HUES48 (cell line): ENCODE measurements around the gene SLC25A22.
A peak's percentile ranks its signal among the peaks of the same experiment; 100 is the strongest.

Experiments
- H3K27ac ChIP-seq: one replicate; pipeline ENCODE4 v1.7.0; 2013; ENCODE audit warnings: low read depth, low read length, inconsistent platforms
- H3K27me3 ChIP-seq: 2 replicates; pipeline ENCODE4 v1.6.1; 2013; ENCODE audit warnings: mild to moderate bottlenecking, low read length; ENCODE audit not compliant: control insufficient read depth, insufficient read depth
- H3K36me3 ChIP-seq: 2 replicates; pipeline ENCODE4 v1.6.1; 2013; ENCODE audit warnings: low read length; ENCODE audit not compliant: control insufficient read depth, insufficient read depth
- H3K4me1 ChIP-seq: 2 replicates; pipeline ENCODE4 v1.6.1; 2013; ENCODE audit warnings: mild to moderate bottlenecking, low read length; ENCODE audit not compliant: control insufficient read depth, insufficient read depth
- H3K4me3 ChIP-seq: 2 replicates; pipeline ENCODE4 v1.5.1; 2013; ENCODE audit warnings: mild to moderate bottlenecking, low read depth, low read length
- H3K9ac ChIP-seq: 2 replicates; pipeline ENCODE4 v1.6.1; 2013; ENCODE audit warnings: mild to moderate bottlenecking, low read depth, low read length, moderate library complexity
- H3K9me3 ChIP-seq: 2 replicates; pipeline ENCODE4 v1.6.1; 2013; ENCODE audit warnings: low read length; ENCODE audit not compliant: control insufficient read depth, insufficient read depth

SLC25A22 gene

DNA sequence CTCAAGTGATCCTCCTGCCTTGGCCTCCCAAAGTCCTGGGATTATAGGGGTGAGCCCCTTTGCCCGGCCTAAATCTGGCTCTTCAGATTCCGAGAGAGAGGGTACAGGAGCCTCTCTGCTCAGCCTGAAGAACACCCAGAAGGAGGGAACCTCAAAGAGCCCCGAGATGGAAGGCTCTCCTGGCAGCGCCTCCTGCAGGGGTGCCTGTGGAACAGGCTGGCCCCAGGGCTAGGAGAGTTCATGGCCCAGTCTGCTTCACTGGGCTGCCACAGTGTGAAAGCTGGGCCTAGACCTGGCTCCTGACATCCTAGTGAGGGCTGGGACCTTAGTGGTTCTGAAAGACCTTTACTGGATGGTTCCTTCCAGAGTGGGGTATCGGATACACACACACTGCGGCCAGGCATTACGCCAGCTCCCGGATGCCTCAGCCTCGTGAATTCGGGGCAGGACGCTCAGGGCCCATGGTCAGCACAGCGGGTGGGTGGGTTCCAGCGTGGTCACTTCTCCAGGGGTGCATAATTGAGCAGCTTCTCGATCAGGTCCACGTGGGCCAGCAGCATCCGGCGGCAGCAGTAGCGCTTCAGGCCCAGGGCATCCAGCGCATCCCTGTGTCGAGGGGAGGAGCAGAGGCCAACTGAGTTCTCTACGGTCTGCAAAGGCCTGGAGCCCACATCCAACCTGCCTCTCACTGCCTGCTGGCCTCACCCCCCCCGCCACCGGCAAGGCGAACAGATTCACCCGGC lies 42.0 kb upstream of the SLC25A22 start:
- peaks cover 47% of the 10 kb centered on the region for H3K36me3 ChIP-seq
- no peak overlapping the region for H3K9ac ChIP-seq
- H3K4me3 ChIP-seq = no peak overlapping the region
- H3K9me3 ChIP-seq = no peaks in the 10 kb centered on the region
- no peaks in the 10 kb centered on the region for H3K27me3 ChIP-seq
- no peak overlapping the region for H3K27ac ChIP-seq
- peaks cover 9% of the 10 kb centered on the region for H3K4me1 ChIP-seq

DNA sequence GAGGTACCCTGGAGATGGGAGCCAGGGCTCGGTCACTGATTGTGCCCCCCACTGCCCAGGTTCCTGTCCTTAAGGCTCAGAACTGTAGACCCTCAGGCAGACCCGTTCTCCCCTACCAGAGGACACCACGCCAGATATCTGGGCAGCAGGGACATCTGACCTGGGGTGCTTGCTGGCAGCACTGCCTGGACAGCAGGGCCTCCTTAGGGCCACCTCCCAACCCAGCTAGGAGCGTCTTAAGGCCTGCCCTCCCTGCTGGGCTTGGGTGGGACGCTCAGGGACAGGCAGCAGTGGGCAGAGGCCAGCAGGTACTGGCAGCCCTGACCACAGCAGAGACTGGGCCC lies 41.2 kb upstream of the SLC25A22 start:
- Histone ChIP-seq H3K4me1 (peaks cover 6% of the 10 kb centered on the region), H3K27me3 (no peaks in the 10 kb centered on the region), H3K9ac (no peak overlapping the region), H3K9me3 (no peaks in the 10 kb centered on the region), H3K4me3 (no peak overlapping the region), H3K36me3 (peaks cover 47% of the 10 kb centered on the region), H3K27ac (no peak overlapping the region)

GRCh38 chr11:838441-839279 lies 40.6 kb upstream of the SLC25A22 start:
- Histone ChIP-seq H3K27ac (peak overlapping the region; percentile 12), H3K4me3 (no peak overlapping the region), H3K36me3 (peaks cover 47% of the 10 kb centered on the region), H3K27me3 (no peaks in the 10 kb centered on the region; the same call in 1 of the 2 replicates), H3K9ac (no peak overlapping the region), H3K4me1 (peaks cover 9% of the 10 kb centered on the region), H3K9me3 (no peaks in the 10 kb centered on the region)

GRCh38 chr11:837990-838307 lies 39.9 kb upstream of the SLC25A22 start:
- peaks cover 12% of the 10 kb centered on the region for H3K4me1 ChIP-seq
- H3K36me3 ChIP-seq = peaks cover 47% of the 10 kb centered on the region
- H3K9ac ChIP-seq = no peak overlapping the region

GRCh38 chr11:837189-837989 lies 39.3 kb upstream of the SLC25A22 start:
- Histone ChIP-seq H3K9me3 (no peaks in the 10 kb centered on the region), H3K9ac (no peak overlapping the region), H3K27ac (no peak overlapping the region), H3K27me3 (peaks cover 1% of the 10 kb centered on the region), H3K4me3 (no peak overlapping the region), H3K4me1 (peaks cover 12% of the 10 kb centered on the region), H3K36me3 (peaks cover 47% of the 10 kb centered on the region)

More at GRCh38 chr11:837990-838307, 39.9 kb upstream of the SLC25A22 start:
- no peaks in the 10 kb centered on the region; the same call in 1 of the 2 replicates for H3K27me3 ChIP-seq
- no peak overlapping the region for H3K27ac ChIP-seq
- H3K9me3 ChIP-seq = no peaks in the 10 kb centered on the region
- H3K4me3 ChIP-seq = no peak overlapping the region

DNA sequence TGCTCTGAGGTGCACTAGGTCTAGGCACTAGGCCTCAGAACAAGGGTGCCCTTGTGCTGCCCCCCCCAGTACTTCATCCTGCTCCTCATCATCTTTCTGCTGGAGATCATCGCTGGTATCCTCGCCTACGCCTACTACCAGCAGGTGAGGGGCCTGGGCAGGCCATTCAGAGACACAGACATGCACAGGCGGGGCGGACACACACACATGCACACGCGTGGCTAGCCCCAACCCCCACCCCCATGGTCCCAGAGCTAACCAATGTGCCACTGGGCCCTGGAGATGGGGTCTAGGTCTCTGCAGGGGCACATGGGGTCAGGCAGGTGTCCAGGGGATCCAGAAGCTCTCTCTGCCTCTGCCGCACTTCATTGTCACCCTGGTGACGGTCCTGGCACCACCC lies 38.6 kb upstream of the SLC25A22 start:
- no peak overlapping the region for H3K4me3 ChIP-seq
- H3K27ac ChIP-seq = no peak overlapping the region
- peaks cover 47% of the 10 kb centered on the region for H3K36me3 ChIP-seq
- H3K9ac ChIP-seq = no peak overlapping the region
- no peaks in the 10 kb centered on the region for H3K9me3 ChIP-seq
- H3K27me3 ChIP-seq = peaks cover 8% of the 10 kb centered on the region
- H3K4me1 ChIP-seq = peaks cover 19% of the 10 kb centered on the region

DNA sequence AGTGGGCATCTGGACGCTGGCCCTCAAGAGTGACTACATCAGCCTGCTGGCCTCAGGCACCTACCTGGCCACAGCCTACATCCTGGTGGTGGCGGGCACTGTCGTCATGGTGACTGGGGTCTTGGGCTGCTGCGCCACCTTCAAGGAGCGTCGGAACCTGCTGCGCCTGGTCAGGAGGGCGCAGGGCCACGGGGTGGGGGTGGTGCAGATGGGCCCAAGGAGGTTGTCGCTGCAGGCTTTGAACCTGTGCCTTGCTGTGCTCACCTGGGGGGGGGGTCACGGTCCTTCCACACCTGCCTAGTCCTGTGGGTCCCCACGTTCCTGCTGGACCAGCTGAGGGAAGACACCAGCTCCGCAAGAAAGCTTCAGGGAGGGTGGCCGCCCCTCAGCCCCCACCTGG lies 38.2 kb upstream of the SLC25A22 start:
- Histone ChIP-seq H3K9ac (no peak overlapping the region), H3K27ac (no peak overlapping the region), H3K36me3 (peaks cover 47% of the 10 kb centered on the region)

GRCh38 chr11:834371-835316 lies 36.6 kb upstream of the SLC25A22 start:
- H3K27me3 ChIP-seq = peaks cover 26% of the 10 kb centered on the region
- H3K27ac ChIP-seq = no peak overlapping the region
- H3K4me3 ChIP-seq = no peak overlapping the region; the same call in 1 of the 2 replicates
- H3K4me1 ChIP-seq = peaks cover 29% of the 10 kb centered on the region
- H3K9me3 ChIP-seq = no peaks in the 10 kb centered on the region
- peaks cover 32% of the 10 kb centered on the region for H3K36me3 ChIP-seq
- no peak overlapping the region for H3K9ac ChIP-seq

More for the DNA sequence above, 38.2 kb upstream of the SLC25A22 start:
- Histone ChIP-seq H3K27me3 (peaks cover 12% of the 10 kb centered on the region), H3K4me1 (peaks cover 21% of the 10 kb centered on the region), H3K4me3 (no peak overlapping the region), H3K9me3 (no peaks in the 10 kb centered on the region)

- no peak overlapping the region for H3K9ac ChIP-seq
- peaks cover 34% of the 10 kb centered on the region for H3K27me3 ChIP-seq
- H3K27ac ChIP-seq = no peak overlapping the region
Observed at GRCh38 chr11:833849-834311, 35.8 kb upstream of the SLC25A22 start.

More at GRCh38 chr11:833849-834311, 35.8 kb upstream of the SLC25A22 start:
- Histone ChIP-seq H3K4me1 (peaks cover 36% of the 10 kb centered on the region), H3K4me3 (peak overlapping the region; percentile 74), H3K9me3 (no peaks in the 10 kb centered on the region), H3K36me3 (peaks cover 25% of the 10 kb centered on the region)
